GM21576 (cell line): Measurements from ENCODE around the gene CYP1B1.
"Not testable (repeated sequence)": the region's sequence is repeated elsewhere in the genome, so short reads cannot be mapped to it uniquely, and the experiment has no call there.

ENCODE experiments used
- ATAC-seq: cut with Tn5 transposase; IDR thresholded peaks from one replicate; pipeline ENCODE4 v1.9.1; 2021; ENCODE audit warnings: mild to moderate bottlenecking, moderate library complexity; ENCODE audit not compliant: unreplicated experiment

CYP1B1 gene

DNA sequence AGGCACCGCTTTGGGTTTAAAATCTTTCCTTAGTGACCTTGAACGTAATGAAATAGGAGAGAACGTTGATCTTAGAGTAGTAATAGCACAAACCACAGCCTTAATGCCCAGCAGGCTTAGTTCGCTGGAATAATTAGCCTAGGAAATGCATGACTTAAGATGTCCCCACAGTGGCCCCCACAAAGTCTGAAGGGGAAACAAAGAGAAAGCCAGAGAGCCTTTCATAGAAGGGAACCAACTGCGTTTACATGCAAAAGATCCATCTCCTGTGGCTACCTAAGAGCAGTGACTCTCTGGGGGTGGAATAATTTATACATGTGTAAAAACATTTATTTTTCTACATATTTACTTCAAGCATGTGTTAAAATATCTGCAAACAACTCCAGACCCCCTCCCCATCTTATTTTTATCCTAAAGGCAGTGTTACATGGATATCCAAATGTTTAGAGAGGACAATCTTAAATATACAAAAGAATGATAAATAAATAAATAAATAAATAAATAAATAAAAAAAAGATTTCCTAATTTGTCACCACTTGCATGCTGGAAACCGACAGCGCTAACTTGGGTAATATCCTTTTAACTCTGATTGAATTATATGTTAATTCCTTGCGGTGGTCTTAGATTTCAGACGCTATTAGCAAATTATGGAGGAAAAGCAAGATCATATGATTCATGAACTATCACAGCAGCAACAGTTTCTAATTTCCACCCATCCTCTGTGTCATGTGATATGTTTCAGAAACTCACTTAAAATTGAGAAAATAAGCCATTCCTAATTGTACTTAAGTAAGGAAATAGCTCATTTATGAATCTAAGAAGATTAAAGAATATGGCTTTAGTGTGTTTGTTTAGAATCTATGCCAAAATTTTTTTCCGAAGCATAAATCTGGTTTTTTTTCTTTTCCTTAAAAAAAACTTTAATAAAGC is 23.4 kb upstream of the CYP1B1 start:
- no peak for ATAC-seq

DNA sequence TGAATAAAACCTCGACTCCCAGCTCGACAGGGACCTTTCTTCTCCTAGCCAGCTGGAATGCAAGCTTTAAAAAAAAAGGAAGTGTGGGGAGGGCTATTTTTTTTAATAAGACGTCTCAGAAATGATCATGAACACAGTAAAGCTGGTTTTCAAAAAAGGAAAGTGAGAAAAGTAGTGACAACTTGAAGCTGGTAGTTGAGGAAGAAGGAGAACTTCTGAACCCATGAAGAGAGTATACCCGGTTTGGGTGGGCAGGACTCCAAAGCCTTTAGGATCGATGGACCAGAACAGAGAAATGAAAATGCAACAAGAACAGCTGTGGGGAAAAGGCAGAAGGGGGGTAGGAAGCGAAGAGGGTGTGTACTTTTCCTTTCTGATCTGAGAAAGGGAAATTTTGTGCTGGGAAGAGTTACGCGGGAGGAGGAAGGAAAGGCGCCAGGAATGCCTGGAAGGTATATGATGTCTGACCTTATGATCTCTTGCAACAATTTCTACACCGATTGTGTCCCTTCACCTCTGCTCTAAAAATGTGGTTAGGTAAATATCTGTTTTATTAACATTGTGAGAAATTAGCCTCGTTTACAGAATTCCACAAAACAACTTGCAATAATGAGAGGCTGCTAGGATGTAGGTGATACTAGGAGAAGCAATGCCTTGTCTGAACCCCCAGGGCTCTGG is 22.6 kb upstream of the CYP1B1 start:
- ATAC-seq: no peak

DNA sequence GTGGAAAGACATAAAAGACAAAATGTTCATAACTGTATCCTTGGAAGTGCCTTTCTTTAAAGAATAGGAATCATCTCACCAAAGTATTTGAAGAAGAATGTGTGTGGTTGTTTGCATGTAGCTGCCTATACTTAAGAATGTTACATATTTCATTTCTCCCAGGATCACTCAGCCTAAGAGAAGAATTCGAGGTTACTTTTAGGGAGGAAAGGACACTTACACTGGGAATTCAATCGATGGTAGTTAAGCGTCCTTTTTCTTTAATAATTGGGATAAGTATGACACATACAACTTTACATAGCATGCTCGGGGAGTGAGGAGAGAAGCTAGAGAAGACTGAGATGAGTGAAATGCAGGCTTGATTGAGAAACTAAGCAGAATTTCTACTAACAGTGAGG is 22.0 kb upstream of the CYP1B1 start:
- ATAC-seq: no peak

DNA sequence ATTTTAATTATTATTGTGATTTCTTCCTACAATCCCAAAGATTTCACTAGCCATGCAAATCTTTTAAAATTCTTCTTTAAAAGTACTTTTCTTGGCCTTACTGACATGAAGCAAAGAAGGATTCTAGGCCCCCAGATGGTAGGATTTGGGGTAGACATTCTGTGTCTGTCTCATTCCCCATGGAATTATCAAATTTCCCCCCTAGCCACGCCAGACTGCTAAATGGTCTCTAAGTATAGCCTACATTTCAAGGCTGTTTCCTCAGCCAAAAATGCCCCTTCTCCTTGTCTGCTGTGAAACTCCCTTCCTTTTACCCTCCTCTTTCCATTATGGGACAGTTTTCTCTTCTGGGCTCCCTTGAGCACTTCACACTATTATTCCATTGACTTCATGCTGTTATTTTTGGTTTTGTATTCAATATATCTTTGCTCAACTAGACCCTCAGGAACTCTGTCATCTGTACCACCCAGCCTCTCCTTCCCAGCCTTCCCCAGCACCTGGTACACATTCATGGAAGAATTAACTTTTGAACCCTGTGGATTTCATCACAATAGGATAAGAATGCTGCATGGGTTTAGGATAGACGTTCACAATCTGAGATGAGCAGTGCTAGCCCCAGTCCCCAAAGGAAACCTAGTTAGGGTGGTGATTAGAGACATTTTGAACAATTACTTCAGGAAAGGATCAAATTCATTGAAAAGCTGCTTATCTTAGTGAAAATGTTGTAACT is 21.5 kb upstream of the CYP1B1 start:
- ATAC-seq: no peak

DNA sequence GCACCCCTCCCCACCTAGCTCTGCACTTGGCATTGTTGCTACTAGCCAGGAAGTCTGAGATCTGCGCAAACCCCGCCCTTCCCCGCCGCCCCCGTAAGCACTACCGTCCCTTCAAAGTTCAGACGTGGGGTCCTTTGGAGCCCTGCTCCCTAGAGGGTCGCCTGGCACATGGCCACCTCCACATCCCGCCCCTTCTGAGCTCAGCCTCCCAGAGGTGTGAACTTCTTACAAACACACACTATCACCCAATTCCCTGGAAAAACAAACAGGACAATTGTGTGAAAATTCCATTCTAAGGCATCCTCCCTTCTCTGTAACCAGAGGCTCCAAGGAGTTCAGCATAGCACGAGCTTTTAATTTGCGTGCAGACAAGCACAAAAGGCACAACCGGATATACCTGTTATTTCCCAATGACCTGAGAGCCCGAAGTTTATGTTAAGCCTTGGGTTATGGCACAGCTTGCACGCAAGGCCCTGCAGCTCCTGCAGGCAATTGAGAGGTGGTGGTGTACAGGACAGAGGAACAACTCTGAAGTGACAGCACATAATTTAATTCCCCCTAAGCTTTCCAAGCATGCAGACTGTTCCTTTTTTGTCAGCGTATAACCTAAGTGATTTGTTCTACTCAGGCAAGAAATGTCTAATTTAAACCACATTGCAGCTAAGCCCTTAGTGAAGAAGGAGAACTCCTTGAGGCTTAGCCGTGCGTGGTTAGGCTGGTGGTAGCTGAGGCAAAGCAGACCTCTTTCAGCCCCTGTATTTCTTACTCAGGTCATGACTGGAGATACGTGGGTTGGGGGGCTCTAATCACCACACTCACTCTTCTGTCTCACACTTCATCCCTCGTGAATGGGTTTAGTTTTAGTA is 20.3 kb upstream of the CYP1B1 start:
- peak; percentile 65 for ATAC-seq

DNA sequence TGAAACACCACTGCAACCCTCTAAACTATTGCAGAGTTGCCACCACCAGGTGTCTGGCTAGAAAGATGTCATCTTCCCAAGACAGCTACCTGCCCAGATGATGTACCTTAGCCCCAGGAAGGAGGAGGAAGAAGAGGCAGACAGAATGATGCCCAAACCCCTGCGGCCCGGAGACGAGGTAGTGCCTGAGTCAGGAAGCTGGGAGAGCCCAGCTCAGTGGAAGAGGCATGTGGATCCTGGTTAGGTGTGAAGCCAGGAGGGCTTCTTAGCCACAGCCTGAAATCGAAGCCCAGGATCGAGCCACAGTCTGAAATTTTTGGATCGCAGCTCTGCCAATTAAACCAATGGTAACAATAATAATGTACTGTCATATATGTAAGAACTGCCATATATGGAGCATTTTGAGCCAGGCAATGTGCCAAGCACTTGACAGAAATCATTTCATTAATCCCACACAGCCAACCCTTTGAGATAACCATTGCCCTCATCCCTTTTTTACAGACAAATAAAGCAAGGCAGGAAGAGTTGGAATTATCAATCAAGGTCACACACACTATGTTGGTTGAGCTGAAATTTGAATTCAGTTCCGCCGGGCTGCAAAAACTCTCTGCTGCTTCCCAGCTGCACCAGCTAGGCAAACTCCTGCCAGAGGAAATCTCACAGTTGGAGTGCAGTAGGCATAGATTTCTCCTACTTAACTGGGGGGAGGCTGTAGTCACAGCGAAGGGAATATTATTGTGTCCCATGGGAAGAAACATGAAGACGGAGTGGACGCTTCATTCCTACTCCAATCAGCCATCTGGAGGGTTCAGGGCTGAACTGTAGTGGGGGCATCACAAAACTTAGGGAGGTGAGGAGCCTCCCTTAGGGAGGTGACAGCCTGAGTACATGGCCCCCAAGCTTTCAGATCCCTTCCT is 19.4 kb upstream of the CYP1B1 start:
- ATAC-seq: no peak

DNA sequence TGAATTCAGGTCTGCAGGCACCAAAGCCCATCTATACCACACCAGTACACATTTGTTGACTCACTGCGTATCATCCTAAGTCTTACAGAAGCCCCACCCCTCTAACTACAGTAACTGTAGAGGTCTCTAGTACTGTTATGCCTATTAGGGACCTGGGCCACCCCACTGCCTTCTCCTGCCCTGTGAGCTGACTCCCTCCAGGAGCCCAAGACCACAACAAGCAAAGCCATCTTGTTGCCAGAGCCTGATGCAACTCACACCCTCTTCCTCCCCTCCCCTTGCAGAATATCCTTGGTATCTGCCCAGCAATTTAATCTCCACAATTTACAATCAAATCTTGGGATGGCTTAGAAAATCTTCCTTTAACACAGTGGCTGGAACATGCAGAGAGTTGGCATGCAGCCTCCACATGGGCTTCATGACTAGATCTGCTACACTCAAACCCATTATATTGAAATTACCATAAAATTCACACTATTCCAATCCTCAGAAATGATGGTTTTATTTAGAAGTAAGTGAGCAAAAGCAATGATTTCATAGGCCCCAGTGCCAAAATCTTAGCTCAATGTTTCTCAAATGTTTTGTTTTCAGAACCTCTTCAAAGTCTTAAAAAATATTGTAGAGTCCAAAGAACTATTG is 17.7 kb upstream of the CYP1B1 start:
- ATAC-seq: no peak

DNA sequence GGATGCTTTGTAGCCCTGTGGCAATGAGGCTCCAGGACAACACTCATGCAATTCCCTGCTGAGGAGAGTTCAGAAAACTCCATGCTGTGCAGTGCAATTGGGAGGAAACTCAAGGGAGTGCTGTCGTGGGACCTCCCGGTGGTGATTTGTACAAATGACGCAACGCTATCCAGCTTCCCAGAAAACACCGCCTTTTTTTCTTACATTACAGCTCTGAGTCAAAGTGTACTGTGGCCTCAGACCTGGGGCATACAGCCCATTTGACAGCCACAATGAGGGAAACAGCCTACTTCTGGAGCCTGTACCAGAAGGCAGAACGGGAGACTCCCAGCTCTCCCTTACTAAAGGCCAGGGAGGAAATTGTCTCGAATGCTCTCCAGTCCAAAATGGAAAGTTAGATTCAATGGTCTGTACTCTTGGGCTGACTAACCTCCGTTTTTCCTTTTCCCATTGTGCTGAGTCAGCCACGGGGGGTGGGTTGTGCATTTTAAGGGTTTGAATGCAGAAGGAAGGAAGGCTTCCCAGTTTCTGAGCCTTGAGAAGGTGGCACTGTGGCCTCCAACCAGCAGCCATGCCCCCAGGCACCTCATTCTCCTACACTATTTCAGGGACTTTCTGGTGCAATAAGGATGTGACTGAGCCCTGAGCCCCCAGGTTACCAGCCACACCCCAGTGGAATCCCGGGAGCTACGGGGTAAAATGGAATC is 16.4 kb upstream of the CYP1B1 start:
- ATAC-seq: no peak

DNA sequence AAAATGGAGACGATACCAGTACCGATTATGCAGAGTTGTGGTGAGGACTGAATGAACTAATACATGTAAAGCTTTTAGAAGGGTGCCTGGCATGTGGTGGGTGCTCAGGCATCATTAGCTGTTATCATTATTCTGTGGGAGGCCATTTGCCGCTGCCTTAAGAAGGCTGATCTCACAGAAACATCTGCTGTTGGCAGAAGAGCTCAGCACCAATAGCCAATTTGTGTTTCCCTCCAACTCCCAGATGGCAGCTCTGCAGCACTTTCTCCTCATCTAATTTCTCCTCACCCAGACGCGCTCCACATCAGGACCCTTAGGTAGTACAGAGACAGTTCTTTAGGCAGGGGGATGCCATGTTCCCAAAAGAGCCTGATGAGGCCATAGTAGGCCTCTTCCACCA is 15.8 kb upstream of the CYP1B1 start:
- no peak for ATAC-seq

DNA sequence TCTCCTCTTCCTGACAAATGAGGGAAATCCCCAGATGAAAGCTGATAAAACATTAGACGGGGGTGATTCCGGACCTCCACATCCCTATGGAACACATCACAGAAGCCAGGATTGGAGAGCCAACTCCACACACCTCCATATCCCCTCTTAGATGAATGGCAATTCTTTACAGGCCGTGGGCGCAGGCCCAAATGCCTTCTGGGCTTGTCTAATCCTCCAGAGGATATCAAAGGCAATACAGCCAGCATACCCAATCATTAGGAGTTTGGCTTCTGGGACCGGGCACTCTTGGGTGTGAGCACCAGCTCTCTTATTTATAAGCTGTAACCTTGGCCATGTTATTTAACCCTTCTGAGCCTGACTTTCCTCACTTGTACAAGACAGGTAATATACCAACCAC is 15.0 kb upstream of the CYP1B1 start:
- ATAC-seq: no peak

DNA sequence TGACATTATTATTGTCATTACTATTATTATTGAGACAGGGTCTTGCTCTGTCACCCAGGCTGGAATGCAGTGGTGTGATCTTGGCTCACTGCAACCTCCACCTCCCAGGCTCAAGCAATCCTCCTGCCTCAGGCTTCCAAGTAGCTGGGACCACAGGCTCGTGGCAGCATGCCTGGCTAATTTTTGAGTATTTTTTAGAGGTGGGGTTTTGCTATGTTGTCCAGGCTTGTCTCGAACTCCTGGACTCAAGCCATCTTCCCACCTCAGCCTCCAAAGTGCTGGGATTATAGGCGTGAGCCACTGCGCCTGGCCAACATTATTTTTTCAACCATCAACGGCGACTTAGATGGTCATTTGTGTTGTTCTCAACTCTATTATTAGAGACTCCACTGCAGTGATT is 14.3 kb upstream of the CYP1B1 start:
- not testable (repeated sequence) for ATAC-seq

DNA sequence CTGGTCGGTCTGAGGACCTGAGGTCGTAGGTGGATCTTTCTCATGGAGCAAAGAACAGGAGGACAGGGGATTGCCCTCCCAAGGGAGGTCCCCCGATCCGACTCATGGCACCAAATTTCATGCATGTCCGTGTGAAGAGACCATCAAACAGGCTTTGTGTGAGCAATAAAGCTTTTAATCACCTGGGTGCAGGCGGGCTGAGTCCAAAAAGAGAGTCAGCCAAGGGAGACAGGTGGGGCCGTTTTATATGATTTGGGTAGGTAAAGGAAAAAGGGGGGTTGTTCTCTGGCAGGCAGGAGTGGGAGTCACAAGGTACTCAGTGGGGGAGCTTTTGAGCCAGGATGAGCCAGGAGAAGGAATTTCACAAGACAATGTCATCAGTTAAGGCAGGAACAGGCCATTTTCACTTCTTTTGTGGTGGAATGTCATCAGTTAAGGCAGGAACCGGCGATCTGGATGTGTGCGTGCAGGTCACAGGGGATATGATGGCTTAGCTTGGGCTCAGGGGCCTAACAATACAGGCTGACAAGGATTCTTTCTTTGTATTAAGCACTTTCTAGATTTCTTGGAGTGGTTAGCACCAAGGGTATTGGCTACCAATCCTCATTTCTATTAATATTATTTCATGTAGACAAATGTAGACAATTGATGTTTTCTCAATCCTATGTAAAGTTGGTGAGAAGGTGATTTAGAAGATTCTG is 10.2 kb upstream of the CYP1B1 start:
- not testable (repeated sequence) for ATAC-seq

DNA sequence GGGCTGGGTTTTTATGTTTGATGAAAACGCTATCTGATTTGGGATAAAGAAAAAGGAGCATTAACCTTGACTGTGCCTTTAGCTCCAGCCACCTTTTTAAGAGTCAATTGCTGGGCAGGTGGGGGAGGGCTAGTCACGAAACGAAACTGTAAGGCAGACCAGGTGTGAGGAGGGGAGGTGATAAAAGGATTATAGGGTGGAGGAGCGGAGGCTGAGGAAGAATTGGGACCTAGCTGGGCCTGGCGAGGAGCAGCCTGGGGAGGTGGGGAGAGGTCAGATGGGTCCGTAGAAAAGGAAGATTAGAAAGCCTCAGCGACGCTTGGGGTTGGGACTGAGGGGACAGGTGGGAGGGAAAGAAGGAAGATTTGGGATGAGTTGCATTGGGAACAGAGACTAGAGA is 8.6 kb upstream of the CYP1B1 start:
- ATAC-seq: not testable (repeated sequence)

DNA sequence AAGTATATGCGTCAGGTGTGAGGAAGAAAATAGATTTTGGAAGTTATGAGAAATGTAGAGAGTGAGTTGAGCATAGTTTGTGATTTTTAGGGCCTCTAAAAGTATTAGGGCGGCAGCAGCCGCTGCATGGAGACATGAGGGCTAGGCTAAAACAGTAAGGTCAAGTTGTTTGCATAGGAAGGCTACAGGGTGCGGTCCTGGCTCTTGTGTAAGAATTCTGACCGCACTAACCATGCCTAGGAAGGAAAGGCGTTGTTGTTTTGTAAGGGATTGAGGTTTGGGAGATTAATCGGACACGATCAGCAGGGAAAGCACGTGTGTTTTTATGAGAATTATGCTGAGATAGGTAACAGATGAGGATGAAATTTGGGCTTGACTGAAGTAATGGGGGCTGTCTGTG is 6.8 kb upstream of the CYP1B1 start:
- ATAC-seq: not testable (repeated sequence)

DNA sequence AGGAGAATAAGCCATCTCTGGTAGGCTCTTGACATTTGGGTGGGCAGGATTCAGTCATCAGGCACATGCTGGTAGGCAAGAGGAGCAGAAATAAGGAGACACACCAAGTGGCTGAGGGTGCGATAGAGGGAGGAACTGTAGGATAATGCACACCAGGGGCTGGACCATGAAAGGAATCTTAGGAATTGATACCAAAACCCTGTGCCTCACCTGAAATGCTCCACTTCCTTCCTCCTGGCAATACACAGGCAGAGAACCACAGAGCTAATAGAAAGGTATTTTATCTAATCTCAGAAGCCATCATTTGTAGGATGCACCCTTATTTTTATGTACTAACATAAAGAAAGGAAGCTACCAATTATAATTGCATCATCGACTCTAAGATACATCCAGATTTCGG is 4.4 kb upstream of the CYP1B1 start:
- no peak for ATAC-seq

DNA sequence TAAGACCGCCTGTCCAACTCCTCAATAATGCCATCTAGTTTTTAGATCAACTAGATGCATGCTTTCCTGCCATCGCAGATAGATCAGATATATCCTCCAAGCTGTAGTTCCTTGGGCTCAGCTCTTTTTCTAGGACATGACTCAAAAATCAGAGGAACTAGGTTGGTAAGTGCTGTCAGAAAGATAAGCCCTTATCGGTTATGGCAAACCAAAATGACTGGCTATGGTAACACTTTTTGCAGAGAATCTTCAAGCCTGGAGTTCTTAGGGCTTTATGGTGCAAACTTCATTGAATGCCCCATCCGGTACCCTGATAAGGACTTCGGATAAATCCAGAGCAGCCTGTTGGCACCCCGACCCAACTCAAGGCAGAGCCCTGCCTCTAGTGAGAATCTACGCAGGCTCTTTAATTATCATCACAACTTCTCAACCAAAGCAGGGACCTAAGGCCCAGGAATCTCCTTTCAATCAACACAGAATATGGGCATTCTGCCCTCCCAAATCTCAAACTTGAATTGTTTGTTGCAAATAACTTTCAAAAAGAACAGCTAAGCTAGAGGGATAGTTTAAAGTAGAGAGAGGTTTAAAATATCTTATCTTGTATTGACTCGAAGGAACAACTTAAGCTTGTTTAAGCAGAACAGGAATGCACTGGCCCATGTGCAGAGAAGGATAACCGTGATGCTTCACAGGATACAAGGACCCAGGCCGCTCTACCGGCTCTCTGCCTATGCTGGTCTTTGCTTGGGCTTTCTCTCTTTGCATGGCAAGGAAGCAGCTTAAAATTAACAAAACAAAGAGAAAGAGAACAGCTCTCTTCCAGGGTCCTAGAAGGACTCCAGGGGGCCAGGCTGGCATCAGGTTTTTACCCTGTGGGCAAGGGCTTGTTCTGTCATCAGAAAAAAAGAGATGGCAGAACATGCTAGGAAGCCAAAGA is 3.4 kb upstream of the CYP1B1 start:
- ATAC-seq: no peak

DNA sequence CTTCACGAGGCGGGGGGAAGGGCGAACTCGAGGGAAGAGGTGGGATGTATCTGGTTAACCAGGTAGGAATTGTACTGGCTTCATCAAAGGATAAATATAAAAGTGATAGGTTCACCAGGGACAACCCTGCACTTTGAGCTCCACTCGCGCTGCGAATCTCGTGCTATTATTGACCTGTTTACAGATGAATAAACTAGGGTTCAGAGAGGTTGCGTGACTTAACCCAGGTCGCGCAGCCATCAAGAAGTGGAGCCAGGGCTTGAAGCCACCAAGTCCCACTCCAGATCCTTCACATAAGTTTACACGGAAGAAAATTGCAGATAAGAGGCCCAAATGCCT is 1.4 kb upstream of the CYP1B1 start:
- ATAC-seq: no peak
